OCI-LY3 (cell line): ENCODE data around the gene MFAP2.

Experiments used
- EZH2phosphoT487 ChIP-seq: fragments of 200-600 bp; shearing (Covaris generic); IDR thresholded peaks from 2 replicates; pipeline ENCODE4 v1.6.1; 2018; ENCODE audit warnings: antibody characterized with exemption, mixed run types, low read depth
- TF ChIP-seq, protein P1 (sequence below): fragments of 200-600, 300-600 bp; sonication (generic); IDR thresholded peaks from 2 replicates; pipeline ENCODE4 v1.5.1; 2014; ENCODE audit warnings: antibody characterized with exemption, low read length, low read depth

DNA sequence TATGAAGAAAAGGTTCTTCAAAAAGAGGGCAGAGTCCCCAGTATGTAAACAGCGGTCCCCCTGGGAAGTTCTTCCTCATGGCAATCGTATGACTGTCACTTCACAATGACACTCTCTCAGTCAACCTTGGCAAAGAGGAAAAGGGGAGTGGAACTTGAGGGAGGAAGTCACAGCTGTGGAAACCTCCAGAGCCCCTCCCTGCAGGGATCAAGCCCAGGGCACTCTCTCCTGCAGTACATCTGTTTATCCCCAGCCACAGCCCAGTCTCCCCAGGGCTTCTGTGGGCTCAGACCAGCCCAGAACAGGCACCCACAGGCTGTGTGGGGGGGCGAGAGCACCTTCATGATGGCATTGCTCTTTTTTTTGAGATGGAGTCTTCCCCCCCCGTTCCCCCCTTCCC lies 29.3 kb upstream of the MFAP2 start:
- TF ChIP-seq, protein P1, sequence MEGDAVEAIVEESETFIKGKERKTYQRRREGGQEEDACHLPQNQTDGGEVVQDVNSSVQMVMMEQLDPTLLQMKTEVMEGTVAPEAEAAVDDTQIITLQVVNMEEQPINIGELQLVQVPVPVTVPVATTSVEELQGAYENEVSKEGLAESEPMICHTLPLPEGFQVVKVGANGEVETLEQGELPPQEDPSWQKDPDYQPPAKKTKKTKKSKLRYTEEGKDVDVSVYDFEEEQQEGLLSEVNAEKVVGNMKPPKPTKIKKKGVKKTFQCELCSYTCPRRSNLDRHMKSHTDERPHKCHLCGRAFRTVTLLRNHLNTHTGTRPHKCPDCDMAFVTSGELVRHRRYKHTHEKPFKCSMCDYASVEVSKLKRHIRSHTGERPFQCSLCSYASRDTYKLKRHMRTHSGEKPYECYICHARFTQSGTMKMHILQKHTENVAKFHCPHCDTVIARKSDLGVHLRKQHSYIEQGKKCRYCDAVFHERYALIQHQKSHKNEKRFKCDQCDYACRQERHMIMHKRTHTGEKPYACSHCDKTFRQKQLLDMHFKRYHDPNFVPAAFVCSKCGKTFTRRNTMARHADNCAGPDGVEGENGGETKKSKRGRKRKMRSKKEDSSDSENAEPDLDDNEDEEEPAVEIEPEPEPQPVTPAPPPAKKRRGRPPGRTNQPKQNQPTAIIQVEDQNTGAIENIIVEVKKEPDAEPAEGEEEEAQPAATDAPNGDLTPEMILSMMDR: no peak
- TF ChIP-seq EZH2phosphoT487: no peak
